ENCODE results near the gene CD300E.
"Not testable (repeated sequence)": the region's sequence is repeated elsewhere in the genome, so short reads cannot be mapped to it uniquely, and the experiment has no call there.

The CD300E gene

DNA sequence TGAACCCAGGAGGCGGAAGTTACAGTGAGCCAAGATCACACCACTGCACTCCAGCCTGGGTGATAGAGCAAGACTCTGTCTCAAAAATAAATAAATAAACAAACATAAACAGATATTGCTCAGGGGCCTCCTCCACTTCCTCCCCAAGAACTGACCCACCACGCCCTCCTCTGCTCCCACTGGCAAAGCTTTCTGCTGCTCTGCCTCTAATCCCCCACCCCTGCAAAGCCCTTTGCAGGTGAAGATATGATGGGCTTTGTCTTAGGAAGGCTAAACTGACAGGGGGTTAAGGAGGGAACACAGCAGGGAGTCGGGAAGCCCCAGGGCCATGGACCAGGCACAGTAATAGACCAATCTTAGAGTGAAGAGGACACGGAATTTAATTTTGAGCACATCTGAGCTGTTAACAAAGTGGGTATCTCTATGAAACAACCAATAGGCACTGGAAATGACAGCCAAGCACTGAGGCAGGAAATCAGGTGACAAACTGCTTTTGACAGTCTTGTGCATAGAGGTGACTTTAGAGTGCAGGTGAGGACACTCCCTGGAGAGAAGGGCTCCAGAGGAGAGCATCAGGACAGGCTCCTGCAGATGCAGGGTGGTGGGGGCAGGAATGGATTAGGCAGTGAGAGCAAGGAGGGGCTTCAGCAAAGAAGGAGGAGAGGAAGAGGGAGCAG, 25.1 kb downstream of the CD300E start:
- no peak for DNase-seq (ENCODE audit: low read depth)

DNA sequence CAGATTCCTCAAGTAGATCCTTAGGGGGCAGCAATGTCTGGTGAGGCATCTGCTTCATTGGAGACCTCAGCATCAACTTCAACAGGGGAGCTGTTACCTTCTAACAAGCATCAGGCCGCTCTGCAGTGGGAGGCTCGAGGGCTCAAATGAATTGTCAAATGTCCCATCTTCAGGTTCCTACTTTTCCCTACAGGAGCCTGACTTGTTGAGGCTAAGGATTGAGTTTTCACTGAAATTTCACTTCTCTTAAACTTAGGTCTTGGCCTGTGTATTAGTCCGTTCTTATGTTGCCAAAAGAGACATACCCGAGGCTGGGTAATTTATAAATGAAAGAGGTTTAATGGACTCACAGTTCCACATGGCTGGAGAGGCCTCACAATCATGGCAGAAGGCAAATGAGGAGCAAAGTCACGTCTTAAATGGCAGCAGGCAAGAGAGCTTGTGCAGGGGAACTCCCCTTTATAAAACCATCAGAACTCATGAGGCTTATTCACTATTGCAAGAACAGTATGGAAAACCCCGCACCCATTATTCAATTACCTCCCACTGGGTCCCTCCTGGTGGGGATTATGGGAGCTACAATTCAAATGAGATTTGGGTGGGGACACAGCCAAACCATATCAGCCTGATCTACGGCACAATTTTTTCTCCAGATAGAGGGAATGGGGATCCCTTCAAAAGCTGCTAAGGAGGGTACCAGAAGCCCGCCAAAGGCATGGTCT, 26.3 kb downstream of the CD300E start:
- DNase-seq (ENCODE audit: low read depth) = no peak

DNA sequence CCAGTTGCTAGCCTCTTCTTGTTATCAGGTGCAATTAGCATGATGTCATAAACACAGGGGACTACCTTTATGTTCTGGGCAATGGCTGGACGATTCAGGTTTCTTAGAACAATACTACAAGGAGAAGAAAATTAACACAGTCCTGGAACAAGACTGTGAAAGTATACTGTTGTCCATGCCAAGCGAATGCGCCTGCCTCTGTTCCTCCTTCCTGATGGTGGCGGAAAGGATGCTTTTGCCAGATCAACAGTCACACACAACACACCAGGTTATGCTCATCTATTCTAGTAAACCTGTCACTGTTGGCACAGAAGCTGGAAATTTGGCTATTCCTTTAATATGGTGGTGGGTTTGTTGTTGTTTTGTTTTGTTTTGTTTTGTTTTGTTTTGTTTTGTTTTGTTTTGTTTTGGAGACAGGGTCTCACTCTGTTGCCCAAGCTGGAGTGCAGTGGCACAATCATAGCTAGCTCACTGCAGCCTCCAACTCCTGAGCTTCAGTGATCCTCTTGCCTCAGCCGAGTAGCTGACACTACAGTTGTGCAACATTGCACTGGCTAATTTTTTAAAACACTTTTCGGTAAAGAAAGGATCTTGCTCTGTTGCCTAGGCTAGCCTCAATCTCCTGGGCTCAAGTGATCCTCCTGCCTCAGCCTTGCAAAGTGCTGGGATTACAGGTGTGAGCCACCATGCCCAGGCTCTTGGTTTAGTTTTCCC, 28.3 kb downstream of the CD300E start:
- DNase-seq (ENCODE audit: low read depth) = no peak

DNA sequence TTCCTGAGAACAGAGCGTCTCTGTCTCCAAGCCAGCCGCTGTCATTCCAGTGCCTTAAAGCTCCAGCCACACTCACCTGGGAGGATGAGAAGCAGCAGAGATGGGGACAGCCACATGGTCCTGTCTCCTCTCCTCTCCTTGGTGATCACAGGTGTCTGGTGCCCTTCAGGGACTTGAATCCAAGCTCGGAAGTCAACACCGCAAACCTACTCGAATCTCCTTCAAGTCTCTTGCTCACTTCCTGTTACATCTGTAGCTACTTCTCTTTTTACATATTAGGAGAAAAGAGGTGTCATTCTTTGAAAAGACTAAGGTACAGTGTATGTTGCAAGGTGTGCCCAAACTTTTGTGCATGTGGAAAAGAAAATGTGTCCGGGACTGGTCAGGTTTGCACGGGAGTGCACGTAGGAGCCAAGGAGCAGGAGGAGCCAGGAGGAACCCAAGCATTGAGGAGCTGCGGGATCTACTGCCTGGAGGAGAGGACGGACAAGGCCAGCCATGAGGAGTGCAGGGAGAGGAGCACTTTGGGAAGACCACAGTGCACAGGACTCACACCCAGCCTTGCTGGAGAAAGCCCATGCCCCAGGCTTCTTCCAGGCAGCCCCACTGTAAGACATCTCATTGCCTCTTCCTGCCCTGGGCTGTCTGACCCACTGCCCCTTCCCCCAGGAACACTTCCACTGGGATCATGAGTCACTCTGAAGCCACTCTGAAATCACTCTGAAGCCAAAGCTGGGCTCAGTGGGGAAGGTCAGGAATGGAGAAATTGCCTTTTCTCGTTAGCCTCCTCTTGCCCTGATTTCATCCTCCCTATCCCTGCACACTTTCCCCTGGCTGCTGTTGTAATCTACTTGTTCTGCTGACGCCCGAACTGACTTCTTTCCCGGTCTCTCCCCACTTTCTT, 31.2 kb downstream of the CD300E start, which contains the start of gene CD300LD:
Gene CD300LD, minus strand, starts transcription at position 197 of the 904 bp plus-strand sequence. Its CDS starts 81 bp downstream, at position 116.
- no peak for DNase-seq (ENCODE audit: low read depth)

DNA sequence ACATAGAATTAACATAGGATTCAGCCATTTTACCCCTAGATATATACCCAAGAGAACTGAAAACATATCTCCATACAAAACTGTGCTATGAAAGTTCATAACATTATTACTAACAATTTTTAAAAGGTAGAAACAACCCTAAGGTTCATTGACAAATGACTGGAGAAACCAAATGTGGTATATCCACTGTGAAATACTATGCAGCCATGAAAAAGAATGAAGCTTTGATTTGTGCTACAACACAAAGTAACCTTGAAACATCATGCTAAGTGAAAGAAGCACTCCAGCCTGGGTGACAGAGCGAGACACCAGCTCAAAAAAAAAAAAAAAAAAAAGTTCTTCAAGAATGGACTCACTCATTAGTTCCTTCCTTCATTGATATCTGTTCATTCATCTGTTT, 32.0 kb downstream of the CD300E start:
- no peak for DNase-seq (ENCODE audit: low read depth)

DNA sequence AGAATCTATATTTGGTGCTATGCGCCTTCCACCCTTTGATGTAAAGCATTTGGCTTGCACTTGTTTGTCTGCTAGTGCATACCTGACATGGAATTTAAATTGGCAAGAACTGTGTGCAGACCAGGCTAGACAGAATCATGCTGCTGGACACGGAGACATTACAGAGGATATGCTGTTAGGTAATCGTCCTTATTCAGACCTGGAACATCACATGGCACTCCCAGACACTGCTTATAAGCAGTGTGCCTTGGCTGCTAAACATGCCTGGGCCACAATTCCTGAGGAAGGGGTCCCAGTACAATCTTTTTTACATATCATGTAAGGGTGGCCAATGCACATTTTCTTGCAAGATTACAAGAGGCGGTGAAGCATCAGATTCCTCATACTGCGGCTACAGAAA, 37.8 kb downstream of the CD300E start:
- DNase-seq (ENCODE audit: low read depth) = no peak

DNA sequence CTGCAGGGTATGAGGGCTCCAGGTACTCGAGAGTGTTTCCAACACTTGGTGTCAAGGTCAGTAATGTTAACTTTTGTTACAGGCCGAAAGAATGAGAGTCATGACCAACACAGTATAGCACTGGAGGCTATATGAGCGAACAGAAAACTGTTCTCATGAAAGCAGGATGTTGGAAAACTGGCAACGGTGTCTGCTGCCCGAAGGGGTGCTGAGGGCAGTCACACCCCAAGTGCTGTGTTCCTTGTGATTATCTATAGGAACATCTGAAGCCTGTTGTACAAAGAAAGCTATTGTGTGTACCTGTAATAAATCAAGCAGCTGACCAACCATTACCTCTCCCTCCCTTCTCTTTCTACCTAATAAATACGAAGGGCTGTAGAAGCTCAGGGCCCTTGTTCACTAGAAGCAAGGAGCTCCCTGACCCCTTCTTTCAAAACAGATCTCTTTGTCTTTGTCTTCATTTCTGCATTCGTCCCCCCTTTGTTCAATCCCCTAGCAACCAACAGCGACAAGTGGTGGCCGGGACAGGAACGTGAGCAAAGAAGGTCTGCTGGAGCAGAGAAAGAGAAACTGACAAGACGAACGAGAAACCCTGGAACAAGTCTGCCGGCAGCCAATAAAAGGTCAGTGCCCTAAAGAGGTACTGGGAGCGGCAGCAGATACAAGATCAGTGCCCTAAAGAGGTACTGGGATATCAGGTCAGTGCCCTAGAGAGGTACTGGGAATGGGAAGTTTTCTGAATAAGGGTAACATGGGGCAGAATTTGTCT, 39.1 kb downstream of the CD300E start:
- DNase-seq (ENCODE audit: low read depth) = no peak

DNA sequence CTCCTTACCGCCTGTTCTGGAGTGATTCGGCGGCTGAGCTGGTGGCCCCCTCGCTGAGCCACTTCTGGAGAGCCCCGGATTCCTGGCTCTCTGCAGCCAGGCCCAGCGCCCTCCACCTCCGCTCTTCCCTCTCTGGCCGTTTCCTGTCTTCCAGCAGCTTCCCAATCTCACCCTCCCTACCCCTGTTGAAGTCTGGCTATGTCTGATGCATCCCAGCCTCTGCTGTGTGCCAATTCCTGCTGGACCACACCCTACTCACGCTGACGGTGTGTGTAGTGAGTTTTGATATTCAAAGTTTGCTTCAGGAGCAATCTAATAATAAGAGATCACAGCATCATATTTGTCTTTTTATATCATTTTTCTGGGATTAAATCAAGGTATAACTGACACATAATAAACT, 40.9 kb downstream of the CD300E start:
- DNase-seq (ENCODE audit: low read depth) = no peak

DNA sequence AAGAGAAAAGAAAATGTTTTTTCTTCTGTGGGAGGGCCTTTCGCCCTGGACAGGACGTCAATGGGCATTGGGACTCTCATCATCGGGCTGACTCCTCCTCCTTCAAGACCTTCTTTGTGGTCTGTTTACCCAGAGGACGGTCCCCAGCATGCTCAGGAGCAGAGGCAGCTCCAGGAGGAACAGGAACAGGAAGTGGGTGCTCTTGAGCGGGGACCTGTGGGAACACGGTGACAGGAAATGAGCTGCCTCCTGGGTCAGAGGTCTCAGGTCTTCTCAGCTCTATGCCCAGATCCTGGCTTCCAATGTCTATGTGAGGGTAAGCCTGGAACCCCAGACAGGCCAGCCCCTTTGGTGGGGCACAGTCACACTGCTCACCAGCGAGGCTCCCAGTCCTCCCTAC, 43.6 kb downstream of the CD300E start:
- DNase-seq (ENCODE audit: low read depth) = no peak

DNA sequence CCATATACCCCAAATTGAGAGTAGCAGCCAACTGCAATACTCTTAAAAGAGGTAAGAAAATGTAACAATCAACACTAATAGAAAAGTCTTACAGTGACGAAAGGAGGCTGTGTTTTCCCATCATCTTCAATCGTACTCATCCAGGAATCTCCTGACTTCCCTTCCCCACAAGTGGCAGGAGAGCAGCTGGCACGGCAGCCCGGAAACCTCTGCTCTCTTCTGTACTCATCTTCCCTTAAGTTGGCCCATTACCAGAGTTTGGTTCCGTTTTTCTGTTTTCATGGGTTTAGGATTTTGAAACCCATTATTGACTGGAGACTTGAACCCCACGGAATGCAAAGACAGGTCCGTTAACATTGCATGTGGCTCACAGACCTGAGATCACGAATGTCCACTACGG, 44.6 kb downstream of the CD300E start:
- no peak for DNase-seq (ENCODE audit: low read depth)

DNA sequence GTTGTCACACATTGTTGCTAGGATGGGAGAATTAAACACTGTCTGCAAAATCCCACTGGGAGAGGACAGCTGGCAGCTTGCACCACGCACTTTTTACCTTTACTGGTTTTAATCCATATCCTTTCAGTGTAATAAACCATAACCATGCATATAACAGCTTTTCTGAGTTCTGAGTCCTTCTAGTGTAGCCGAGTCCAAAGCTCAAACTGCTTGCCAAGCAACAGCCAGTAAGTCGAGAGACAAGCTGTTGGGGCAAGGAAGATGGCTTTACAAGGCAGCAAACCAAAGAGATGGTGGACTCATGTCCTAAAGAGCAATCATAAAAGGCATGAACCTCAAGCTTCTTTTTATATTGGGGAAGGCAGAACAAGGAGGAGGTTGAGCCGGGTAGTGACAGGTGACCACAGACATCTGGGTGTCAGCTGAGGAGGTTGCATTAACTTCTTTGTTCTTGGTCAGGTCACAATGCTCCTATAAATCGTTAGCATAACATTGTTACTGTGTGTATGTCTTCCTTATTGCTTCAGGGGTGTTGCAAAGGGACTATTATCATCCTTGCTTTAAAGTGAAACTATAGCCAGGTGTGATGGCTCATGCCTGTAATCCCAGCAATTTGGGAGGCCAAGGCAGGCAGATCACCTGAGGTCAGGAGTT, 48.9 kb downstream of the CD300E start:
- no peak for DNase-seq (ENCODE audit: low read depth)

DNA sequence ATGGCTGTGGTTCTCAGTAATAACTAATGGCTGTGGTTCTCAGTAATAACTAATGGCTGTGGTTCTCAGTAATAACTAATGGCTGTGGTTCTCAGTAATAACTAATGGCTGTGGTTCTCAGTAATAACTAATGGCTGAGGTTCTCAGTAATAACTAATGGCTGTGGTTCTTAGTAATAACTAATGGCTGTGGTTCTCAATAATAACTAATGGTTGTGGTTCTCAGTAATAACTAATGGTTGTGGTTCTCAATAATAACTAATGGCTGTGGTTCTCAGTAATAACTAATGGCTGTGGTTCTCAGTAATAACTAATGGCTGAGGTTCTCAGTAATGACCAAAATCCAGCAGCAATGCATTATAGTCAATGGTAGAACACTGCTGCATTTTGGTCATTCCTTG, 49.9 kb downstream of the CD300E start:
- not testable (repeated sequence) for DNase-seq (ENCODE audit: low read depth)

DNA sequence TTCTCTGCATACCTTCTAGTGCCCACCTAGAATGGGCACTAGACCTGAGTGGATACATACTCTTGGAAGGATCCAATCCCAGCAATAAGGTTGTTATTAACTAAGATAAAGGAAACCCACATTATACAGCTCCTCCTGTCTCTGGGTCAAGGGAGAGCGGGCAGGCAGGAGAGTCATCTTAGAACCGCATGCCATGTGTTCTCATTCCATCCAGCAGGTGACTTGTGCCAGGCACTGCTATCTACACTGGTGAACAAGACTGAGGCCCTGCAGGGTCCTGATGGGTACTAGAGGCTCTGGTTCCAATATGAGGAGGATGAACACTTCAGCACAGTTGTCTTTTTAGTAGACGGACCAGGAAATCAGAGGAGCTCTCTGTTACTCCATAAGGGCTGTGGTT, 50.4 kb downstream of the CD300E start:
- DNase-seq (ENCODE audit: low read depth) = no peak

DNA sequence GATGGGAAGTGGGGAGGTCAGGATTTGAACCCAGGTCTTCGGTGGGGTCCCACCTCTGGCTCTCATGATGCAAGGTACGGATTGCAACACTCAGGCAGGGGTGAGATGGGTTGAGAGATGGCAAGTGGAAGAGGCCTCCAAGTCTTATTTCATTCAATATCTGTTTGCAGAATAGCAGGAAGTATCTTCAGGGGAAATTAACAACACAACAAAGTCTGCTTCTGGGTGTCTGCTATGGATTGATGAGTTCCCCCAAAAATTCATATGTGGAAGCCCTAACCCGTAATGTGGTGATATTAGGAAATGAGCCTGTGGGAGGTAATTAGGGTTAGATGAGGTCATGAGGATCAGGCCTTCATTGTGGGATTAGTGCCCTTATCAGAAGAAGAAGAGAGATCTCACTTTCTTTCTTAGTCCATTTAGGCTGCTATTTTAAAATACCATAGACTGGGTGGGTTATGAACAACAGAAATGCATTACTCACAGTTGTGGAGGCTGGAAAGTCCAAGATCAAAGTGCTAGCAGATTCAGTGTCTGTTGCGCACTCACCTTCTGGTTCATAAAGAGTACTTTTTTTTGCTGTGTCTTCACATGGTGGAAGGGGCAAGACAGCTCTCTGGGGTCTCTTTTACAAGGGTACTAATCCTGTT, 51.8 kb downstream of the CD300E start:
- no peak for DNase-seq (ENCODE audit: low read depth)

DNA sequence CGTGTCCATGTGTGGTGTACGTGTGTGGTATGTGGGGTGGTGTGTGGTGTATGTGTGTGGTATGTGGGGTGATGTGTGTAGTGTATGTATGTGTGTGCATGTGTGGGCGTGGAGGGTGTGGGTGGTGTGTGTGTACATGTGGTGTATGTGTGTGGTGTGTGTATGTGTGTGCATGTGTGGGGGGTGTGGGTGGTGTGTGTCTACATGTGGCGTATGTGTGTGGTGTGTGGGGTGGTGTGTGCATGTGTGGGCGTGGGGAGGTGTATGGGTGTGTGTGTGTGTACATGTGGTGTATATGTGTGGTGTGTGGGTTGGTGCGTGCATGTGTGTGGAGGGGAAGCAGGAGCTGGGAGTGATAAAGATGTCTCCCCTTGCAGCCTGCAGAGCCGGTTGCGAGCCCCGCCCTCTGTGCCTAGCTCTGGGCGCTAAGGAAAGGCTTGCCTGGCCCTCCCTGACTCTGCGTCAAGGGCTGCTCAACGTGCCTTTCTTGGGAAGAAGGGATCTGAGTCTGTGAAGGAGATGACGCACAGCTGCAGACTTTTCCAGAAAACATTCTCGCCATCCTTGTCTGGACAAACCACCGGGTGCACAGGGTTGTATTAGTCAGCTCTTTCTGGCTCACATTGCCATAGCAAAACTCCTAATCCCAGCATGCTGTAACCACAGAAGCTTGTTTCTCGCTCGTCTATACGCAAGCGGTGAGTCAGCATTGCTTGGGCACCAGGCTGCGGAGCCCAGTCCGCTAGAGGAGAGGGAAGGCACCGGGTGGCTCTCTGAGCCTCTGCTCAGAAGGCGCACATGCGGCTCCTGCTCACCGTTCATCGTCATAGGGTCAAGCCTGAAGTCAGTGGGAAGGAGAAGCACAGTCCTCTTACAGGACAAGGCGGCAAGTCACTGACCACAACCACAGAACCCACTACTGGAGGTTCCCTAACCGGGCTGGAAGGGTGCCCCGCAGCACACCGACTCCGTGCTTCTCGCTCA, 54.2 kb downstream of the CD300E start:
- no peak for DNase-seq (ENCODE audit: low read depth)

DNA sequence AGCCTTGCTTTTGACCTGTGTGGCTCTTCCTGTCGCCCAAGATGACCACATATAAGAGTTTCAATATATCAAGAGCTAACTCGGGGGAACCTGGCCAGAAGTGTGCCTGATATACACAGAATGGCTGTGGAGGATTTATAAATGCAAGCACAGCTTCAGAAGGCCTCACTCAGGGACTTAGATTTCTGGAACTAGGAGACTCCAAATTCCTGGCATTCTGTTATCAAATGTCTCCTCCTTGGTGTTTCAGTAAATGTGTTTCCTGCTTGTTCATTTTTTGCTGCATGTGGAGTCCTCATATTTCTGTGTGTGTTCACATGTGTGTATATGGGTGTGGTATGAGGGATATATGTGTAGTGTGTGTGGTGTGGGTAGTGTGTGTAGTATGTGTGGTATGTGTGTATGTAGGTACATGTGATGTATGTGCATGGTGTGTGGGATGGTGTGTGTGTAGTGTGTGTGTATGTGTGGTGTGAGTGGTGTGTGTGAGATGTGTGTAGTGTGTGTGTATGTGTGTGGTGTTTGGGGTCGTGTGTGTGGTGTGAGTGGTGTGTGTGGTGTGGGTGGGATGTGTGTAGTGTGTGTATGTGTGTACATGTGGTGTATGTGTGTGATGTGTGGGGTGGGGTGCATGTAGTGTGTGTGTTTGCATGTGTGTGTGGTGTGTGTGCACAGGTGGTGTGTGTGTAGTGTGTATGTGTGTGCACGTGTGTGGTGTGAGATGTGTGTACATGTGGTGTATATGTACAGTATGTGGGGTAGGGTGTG, 55.2 kb downstream of the CD300E start:
- no peak for DNase-seq (ENCODE audit: low read depth)

DNA sequence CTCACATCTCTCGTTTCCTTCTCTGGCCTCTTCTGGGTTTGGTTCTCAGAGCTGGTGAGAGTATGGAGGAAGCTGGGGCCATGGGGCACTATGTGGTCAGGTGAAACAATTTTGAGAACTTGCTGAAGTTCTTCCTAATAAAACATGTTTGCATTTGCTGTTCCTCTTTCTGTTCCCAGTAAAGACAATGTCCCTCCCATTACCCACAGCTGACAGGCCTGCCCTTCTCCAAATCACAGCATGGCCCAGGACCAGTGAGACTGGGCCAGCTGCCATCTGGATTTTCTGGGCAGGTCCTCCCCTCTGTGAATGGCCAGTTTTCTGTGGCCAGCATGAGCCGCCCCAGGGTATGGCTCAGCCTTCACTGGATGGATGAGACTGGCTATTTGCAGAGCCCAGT, 56.1 kb downstream of the CD300E start, which contains the start of gene CD300H:
Gene CD300H, minus strand, starts transcription at position 113 of the 400 bp plus-strand sequence.
- DNase-seq (ENCODE audit: low read depth) = no peak

DNA sequence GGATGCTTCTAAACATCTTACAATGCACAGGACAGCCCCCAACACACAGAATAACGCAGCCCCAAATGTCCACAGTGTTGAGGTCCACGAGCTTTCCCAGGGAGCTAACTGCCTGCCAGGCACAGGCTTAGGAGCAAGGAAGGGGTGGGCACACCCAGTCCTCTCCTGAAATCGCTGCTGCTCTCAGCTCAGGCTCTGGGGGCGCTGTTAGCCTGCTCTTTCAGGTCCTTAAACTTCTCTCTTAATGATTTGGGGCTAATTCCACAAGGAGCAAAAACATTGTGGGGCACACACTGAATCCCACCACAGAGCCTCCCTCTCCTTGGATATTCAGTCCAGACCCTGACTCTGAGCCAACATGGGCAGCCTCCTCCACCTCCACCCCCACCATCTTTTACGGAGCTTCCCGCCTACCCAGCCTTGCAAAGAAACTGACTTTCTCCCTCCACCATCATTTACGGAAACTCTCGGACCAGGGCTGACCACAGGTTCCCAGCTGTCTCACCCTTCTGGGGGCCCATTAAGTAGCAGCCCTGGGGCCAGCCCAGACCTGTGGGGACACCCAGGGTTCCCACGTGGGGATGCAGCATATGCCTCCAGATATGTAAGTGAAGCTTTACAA, 57.3 kb downstream of the CD300E start:
- DNase-seq (ENCODE audit: low read depth) = no peak

All from stimulated activated CD8-positive, alpha-beta memory T cell treated with anti-CD3 and anti-CD28 coated beads, Interleukin-7, amount 100 ng/mL, for 24 hours (primary cell).